Erythroblast (primary cell): ENCODE measurements around the gene GYPC.

ENCODE experiments used
- GATA1 ChIP-seq: IDR thresholded peaks from 2 replicates; pipeline ENCODE4 v1.6.1; 2011; ENCODE audit warnings: low read depth, mild to moderate bottlenecking, control low read depth, low read length, moderate library complexity
- POLR2A ChIP-seq: IDR thresholded peaks from 2 replicates; pipeline ENCODE4 v1.6.1; 2011; ENCODE audit warnings: mild to moderate bottlenecking, low read length

GRCh38 chr2:126662621-126663020 is 6.7 kb downstream of the GYPC start:
- TF ChIP-seq POLR2A = no peak
- TF ChIP-seq GATA1 = no peak
